ENCODE measurements around the gene HSPH1.
"Not testable (repeated sequence)": the region's sequence is repeated elsewhere in the genome, so short reads cannot be mapped to it uniquely, and the experiment has no call there.

The HSPH1 gene

DNA sequence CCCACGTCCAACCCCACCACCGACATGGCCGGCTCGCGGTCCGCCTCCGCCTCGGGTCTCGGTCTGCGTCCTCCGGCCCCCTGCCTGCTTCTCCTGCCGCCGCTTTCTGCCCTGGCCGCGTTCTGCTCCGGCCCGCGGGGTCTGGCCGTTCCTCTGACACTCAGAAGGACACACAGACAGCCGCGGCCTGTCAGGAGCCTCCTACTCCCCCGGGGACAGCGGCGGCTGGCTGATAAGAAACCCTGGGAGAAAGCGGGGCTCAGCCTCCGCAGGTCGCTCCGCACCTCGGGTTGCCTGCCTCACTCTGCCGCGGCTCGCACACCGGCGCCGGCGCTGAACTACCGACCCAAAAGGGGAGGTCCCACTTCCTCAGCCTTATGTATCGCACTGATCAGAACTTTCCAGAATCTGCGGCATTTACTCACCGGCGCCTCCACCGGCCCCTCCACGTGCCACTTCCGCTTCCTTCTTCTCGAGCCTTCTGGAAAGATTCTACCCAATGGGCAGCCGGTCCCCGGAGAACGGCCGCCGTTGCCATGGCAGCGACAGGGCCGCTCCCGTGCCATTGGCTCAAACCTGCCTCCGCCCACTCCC is at the start of gene HSPH1:
HSPH1 (minus strand) TSS at position 348 of the 594 bp plus-strand sequence; CDS start at position 26, 322 bp downstream.
- DNase-seq, result peak; percentile 76

DNA sequence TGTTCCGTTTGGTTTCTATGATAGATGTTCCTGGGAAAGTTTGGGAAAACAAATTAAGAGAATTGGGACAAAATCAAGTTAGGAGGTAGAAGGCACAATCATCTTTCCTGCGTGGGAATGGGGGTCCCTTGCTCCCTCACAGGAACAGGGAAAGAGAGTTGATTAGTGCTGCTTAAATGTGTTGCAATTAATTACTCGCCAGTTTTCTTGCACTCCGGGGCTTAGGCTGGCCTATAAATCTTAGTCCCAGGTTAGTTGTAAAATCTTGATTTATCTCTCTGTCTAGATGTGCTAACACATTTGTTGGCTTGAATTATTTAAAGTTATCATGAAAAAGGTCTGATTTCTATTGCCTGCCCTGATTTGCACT is 48.1 kb upstream of the HSPH1 start:
- DNase-seq, result no peak

DNA sequence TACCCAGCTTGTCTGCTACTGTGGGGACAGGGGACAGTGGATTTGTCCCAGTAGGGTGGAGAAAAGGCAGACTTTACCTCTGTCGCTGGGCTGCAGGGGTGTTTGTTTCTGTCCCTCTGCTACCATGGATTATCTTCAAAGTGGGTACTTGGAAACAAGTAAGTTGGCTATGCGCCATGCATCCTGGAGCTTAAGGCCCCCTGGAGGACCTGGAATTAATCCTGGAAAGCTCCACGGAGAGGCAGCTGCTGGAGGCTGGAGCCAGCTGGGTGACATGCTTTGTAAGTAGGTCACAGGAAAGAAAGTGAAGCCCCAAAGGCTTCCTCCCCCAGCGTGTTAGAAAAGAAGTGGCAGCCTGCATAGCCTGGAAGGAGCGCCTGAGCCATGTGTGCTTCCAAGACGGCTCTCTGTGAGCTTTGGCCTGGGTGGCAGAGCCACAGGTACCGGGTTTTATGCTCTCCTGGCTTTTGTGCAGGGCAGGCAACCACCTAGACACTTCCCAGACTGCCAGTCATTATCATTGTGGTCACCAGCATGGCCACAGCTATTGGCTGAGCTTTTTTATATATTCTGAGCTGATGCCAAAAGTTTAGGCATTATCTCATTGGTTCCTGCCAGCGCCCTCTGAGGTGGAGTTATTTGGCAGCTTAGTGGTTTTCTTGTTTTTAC is 47.6 kb upstream of the HSPH1 start:
- DNase-seq, result no peak

DNA sequence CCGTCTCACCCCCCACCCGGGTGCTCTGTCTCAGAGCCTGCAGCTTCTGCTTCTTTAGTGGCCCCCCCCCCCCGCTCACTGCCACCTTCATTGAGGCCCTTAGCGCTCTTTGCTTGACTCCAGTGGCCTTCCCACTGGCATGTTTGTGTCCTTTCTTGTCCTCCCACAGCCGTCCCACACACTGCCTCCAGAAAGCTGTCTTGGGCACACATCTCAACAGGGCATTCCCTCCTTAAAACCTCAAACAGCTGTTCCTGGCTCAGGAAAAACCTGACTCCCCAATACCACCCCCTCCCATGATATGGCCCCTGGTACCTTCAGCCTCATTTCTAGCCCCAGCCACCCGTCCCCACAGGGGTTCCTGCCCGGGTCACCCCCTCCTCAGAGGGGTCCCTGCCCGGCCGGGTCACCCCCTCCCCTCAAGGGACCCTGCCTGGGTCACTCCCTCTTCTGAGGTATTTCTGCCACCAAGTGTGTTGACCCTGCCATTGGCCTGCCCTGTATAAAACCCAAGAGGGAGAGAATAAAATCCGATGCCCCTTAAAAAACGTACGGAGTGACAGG is 46.9 kb upstream of the HSPH1 start:
- DNase-seq, result no peak

DNA sequence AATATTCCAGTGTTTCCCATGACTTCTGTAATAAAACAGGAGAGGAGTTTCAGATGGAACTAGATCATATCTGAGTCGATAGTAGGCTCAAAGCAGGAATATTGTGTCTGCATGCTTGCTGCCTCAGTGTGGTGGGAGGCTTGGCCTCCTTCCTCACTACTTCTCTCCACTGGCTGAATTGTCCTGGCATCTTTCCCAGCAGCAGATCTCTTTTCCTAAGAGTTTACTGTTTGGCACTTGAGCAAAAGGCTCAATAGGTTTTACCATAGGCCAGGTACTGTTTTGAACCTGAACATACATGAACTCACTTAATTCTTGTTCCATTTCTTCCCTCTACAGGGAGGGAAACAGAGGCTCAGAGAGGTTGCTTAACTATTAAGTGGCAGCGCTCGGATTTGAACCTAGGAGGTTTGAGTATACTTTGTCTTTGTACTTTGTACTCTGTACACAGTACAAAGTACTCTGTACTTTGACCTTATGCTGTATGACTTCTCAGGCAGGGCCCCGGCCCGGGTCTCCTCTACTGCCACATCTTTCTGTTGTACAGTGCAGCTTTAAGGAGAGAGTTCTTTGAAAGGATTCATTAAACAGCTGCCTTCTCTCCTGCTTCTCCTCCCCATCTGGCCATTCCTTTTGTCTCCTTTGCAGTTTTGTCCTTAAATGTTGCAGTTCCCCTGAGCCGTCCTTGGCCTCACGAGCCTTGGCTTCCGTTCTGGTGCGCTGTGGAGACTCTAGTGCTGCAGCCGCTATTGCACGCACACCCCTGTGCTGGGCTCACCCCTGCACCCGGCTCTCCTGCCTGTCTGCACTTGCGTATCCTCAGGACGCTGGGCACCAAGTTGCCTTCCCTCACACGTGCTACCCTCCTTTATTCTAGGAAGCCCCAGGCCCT is 46.2 kb upstream of the HSPH1 start:
- no peak for DNase-seq

DNA sequence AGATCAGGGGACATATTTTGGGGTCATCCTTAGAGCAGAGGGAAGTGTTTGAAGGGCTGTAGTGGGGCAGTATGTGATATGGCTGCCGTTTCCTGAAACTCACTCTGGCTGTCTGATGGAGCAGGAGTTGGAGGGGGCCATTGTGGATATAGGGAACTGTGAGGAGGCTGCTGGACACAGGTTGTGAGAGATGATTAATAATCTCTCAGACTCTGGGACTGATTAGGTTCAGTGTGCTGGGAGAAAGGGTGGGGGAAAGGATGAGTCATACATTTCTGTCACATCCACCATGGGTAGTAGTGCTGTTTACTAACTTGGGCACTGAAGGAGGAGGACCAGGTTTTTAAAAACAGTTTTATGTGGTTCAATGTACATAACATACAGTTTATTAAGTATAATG is 42.9 kb upstream of the HSPH1 start:
- DNase-seq, result no peak

DNA sequence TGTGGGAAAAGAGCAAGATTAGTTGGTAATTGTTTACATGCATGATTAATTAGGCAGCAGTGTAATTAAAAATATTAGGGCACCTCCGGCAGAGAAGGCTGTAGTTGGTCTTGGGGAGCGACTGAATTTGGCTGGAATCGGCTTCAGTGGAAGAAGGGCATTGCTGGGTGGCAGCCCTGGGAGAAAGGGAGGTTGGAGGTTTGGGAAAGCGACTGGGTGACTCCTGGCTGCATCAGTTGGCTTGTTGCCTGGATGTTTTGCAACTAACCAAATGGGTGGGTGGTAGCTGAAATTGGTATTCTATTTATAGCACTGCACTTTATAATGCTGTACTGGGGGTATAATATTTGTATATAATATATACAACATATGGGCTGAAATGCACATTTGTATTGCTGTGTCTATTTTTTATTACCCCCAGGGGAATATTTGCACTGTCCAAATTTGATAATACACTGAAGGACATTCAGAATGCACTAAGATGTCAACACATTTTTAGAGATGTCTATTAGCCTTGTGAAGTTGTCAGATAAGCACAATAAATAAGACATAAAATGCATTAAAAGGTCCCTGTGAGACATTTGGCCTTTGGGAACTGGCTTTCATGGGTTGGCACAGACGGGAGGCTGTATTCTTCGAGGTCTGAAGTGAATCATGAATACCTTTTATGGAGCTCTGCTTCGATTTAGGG is 39.8 kb upstream of the HSPH1 start:
- no peak for DNase-seq

DNA sequence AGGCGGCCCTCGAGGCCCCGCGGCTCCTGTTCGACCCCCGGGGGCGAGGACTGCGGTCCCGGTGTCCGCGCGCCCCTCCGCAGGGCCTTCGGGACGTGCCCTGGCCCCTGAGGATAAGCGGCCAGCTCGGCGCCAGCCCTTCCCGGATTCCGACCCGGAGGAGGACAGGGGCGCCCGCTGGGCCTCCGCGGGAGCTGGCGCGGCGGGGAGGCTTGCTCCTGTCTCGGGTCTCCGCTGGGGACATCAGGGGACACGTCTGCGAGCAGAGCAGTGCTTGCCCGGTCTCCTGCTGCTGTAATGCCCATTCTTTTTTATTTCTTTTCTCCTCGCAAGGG is 38.9 kb upstream of the HSPH1 start:
- DNase-seq, result no peak

DNA sequence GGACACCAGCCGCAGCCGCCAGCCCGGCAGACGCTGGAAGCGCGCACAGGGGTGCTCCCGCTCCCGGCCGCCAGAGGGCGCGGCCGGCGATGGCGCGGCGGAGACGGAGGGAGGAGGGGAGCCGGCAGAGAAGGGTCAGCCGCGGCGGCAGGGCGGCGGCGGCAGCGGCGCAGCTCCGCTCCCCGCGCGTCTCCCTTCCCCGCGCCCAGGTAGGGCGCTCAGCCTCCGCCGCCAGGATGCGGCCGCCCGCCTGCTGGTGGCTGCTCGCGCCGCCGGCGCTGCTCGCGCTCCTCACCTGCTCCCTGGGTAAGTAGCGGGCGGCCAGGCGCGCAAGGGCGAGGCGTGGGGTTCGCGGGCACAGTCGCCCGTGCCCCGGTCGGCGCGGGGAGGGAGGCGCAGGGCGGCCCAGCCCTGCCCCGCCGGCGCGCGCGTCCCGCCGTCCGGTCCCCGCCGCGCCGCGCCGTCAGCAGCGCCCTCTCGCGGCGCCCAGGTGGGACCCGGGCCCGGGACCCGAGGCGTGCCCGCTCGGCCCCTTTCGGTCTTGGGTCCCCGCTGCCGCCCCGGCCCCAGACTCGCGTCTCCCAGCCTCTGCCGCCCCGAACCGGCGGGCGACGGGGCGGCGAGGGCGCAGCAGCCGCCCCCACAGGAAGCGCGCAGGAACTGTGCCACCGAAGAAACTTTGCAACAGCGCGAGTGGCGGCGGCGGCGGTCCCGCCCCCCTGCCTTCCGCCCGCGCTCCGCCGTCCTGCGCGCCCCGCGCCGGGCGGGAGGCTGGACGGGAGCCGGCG is 38.3 kb upstream of the HSPH1 start, which contains the start of gene B3GLCT:
B3GLCT (plus strand) TSS at position 127 of the 788 bp plus-strand sequence; CDS start at position 237, 110 bp downstream.
- peak; percentile 27 for DNase-seq

DNA sequence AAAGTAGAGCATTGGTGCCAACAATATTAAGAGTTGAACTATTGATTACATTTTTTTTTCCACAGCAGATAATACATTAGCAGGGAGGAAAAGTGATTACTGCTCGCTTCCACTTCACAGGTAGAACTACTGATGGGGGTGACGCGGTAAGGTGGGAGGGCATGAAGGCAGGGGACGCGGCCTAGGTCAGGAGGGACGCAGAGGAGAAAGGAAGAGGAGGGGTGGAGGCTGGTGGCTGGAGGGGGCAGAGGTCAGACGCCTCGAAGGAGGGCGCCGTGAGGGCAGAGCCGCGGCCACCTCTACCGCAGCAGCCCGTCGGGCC is 37.8 kb upstream of the HSPH1 start:
- no peak for DNase-seq

DNA sequence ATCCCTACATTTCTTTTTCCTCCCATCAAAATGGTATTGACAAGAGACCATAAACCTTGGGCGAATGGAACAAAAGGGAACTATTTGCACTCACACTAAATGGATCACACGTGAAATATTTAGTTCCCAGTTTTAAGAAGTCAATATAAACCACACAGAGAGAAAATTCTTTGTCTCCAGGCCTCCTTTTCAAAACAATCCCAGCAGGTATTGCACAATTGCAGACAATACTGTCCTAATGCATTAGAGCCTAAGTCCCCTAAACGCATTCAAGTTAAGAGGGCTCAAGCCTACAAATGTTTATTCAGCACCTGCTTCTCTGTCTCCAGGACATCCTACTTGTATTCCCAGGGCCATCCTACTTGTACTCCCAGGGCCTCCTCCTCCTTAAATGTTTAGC is 36.8 kb upstream of the HSPH1 start:
- DNase-seq, result no peak

DNA sequence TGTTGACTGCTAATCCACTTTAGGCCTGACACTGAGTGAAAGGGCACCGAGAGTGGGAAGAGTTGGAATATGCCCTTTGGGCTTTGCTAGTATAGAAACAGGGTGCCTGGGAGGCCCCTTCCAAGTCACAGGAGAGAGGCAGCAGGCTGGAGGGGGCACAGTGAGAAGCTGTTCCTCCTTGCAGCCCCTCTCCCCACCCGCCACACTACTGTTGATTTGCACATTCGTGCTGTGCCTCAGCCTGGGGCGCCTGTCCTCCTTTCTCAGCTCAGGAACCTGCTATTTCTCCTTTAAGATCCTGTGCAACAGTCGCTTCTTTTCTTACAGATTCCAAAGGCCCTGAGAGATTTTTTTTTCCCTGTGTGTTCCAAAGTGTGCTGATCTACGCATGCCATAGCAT is 35.3 kb upstream of the HSPH1 start:
- no peak for DNase-seq

DNA sequence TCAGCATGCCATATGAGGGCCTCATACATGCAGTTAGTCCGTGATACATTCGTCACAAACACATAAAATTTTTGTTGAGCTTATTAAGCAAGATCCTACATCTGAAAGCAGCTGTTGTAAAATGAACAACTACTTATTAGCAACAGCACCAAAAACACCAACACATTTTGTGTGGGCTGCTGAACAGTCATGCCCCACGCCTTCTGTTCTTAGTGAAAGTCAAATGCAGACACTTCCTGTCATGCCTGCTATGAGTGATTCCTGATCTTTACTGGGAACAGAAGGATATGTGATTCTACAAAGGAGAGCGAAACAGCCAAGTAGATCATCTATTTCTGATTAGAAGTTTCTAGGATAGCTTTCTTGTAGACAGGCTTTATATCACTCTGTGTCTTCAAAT is 33.9 kb upstream of the HSPH1 start:
- no peak for DNase-seq

DNA sequence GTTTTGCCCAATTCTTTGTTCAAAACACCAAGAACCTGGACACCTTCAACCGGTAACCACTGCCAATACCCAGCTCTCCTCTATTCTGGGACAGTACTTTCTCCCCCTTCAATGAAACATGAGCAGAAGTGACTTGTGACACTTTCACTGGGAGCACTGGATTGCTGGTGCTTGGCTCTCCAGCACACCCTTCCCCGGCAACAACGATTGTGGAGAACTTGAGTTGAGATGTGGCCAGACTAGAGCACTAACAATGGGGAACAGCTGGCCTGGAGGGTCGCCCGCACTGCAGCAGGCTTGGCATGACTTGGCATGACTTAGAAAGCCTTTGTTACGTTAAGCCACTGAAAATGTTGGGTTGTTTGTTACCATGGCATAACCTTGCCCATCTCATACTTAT is 30.6 kb upstream of the HSPH1 start:
- DNase-seq, result no peak

DNA sequence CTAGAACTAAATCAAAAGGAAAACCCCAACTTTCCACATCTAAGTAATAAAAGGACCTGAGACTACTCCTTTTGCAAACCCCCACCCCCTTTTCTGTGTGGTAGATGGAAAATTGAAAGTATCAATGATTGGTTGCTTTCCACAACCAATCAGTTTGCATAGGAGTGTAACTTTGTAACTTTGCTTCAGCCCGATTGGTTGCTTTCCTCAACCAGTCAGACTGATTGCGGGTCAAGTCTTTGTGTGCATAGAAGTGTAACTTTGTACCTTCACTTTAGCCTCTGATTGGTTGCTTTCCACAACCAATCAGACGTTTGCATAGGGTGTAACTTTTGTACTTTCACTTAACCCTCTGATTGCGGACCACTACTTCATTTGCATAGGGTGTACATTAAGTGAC is 30.0 kb upstream of the HSPH1 start:
- no peak for DNase-seq

DNA sequence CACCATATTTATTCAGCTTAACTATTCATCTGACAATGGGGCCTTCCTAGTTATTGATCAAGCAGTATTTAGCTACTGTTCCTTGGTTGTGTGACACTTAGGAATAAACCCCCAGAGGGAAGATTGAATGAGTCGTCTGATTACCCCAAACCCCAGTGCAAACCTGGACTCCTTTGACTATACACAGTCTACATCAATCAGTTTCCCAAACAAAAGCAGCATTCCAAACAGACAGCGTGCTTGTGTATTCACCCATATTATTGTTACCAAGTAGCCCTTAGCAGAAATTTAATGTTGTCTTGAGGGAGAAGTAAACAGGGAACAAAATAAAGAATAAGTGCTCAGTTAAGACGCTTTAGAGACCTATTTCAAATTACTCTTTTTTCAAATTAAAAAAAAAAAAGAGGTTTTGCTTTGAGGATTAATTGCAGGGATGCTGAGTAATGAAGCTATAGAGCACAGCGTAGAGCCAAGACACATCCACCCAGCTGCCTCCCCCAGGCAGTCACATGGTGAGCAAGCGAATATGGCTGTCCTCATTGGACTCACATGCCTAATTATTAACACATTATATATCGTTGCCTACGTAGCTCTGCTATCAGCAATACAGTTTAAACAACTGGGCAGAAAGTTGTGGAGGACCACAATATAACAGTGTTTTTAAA is 23.4 kb upstream of the HSPH1 start:
- DNase-seq, result no peak

DNA sequence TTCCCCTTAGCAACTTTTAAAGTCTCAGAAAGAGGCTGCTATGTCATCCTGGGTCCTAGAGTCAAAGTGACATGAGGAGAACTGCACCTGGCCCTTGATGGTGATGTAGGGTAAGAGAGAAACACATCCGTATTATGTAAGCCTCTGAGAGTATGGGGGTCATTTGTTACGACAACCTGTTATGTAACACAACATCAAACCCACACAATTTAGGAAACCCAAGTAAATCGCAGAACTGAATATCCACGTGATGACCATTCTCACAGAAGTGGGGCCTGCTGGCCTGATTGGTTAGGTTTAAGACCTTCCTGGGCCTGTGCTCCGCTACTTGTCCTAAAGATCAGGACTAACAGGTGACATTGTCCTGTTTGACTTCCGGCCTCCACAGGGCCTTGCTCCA is 22.7 kb upstream of the HSPH1 start:
- DNase-seq, result no peak

DNA sequence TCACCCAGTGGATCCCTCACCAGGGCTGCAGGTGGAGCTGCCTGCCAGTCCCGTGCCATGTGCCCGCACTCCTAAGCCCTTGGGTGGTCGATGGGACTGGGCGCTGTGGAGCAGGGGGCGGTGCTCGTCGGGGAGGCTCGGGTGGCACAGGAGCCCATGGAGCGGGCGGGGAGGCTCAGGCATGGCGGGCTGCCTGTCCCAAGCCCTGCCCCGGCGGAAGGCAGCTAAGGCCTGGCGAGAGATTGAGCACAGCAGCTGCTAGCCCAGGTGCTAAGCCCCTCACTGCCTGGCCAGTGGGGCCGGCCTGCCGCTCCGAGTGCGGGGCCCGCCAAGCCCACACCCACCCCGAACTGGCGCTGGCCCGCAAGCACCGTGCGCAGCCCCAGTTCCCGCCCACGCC is 21.3 kb upstream of the HSPH1 start:
- no peak for DNase-seq

DNA sequence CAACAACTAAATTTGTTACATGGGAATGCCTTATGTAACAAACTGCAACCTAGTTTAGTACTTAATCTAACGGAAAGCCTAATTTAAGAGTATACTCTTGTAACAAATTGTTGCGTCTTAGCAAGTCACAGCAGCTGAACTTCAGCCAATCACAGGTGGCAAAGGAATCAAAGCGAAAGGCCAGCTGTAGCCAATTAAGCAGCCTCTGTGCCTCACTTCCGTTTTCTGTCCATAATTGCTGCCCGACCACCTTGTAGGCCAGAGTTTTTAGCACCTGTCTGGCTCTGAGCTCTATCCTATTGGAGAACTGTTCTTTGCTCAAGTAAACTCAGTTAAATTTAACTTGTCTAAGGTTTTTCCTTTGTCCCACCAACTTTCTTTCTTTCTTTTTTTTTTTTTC is 18.1 kb upstream of the HSPH1 start:
- no peak for DNase-seq

DNA sequence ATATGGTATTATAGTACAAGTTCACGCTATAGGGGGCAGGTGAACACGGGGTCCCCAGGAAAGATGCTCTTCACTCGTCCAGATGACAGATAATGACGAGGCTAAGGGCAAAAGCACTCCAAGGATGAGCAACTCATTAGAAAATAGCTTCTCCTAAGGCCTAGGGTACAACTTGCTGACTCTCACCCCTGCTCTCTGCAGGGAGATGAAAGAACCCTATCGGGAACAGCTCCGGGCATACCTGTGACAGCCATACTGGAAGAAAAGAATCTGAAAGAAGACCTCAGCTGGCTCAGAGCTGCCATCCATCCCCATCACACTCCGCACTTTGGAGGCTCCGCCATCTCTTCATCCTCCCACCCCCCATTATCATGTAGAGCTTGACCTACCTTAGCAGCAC is 17.5 kb upstream of the HSPH1 start:
- DNase-seq, result no peak

DNA sequence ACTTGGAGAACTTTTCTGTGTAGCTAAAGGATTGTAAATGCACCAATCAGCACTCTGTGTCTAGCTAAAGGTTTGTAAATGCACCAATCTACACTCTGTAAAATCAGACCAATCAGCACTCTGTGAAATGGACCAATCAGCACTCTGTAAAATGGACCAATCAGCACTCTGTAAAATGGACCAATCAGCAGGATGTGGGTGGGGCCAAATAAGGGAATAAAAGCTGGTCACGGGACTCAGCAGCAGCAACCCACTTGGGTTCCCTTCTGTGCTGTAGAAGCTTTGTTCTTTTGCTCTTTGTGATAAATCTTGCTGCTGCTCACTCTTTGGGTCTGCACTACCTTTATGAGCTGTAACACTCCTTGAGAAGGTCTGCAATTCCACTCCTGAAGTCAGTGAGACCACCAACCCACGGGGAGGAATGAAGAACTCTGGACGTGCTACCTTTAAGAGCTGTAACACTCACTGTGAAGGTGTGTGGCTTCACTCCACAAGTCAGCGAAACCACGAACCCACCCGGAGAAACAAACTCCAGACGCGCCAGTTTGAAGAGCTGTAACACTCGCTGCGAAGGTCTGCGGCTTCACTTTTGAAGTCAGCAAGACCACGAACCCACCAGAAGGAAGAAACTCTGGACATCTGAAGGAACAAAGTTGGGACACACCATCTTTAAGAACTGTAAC is 16.2 kb upstream of the HSPH1 start:
- DNase-seq, result not testable (repeated sequence)

All from NCI-H1436 (cell line).